C4-2B (cell line): ENCODE results near the gene RYR3.

ENCODE experiments used
- ZFX ChIP-seq: fragments of 450-650 bp; IDR thresholded peaks from 2 replicates; pipeline ENCODE4 v1.6.1; 2017
- TF ChIP-seq, protein P1 (sequence below): fragments of 450-650 bp; conservative IDR thresholded peaks from 2 replicates; pipeline ENCODE4 v1.5.1; 2017; ENCODE audit warnings: mild to moderate bottlenecking

DNA sequence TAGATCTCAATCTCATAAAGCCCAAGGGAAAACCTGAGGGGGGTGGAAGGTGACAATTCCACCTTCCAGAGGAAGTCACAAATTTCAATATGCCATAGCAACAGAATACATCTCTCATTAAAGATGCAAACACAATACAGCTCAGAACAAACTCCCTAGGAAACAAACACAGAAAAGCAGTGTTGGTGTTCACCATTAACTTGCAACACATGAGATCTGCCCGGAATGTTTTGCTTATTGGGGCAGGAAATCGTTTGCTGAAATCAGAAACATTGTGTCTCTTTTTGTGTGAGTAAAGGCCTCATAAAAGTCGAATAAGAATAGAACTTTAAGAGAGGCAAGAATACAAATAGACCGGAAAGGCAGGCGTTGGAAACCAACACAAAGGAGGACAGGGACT lies 5.8 kb upstream of the RYR3 start:
- TF ChIP-seq, protein P1, sequence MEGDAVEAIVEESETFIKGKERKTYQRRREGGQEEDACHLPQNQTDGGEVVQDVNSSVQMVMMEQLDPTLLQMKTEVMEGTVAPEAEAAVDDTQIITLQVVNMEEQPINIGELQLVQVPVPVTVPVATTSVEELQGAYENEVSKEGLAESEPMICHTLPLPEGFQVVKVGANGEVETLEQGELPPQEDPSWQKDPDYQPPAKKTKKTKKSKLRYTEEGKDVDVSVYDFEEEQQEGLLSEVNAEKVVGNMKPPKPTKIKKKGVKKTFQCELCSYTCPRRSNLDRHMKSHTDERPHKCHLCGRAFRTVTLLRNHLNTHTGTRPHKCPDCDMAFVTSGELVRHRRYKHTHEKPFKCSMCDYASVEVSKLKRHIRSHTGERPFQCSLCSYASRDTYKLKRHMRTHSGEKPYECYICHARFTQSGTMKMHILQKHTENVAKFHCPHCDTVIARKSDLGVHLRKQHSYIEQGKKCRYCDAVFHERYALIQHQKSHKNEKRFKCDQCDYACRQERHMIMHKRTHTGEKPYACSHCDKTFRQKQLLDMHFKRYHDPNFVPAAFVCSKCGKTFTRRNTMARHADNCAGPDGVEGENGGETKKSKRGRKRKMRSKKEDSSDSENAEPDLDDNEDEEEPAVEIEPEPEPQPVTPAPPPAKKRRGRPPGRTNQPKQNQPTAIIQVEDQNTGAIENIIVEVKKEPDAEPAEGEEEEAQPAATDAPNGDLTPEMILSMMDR: no peak
- TF ChIP-seq ZFX: no peak
